ENCODE measurements around the gene BEND6. TPM values are rescaled to one million over a fixed set of nuclear protein-coding genes. Genes with fewer than 3 reads are reported as not detected.

Gene BEND6
- polyA plus RNA-seq, 1 donor (not counting 4 experiments of a cell fraction or from before 2014, with no cell fraction given), result 1.0 TPM

- Histone ChIP-seq H3K4me1 (ENCODE audit: control insufficient read depth, extremely low read depth, insufficient read depth, low read length) (peaks cover 25% of the 10 kb centered on the region), H3K36me3 (ENCODE audit: control insufficient read depth in 2 of 2, extremely low read depth in 1 of 2, insufficient read depth in 2 of 2, low read length in 2 of 2) (no peaks in the 10 kb centered on the region), H3K4me2 (ENCODE audit: control insufficient read depth, extremely low read depth, insufficient read depth, low read depth, low read length) (no peak overlapping the region), H3K9me1 (ENCODE audit: control insufficient read depth, extremely low read depth, insufficient read depth, low read length) (no peaks in the 10 kb centered on the region), H4K20me1 (ENCODE audit: control insufficient read depth, extremely low read depth, insufficient read depth, low read length) (no peaks in the 10 kb centered on the region), H3K9ac (ENCODE audit: control insufficient read depth, extremely low read depth, insufficient read depth, low read length) (no peak overlapping the region), H3K27ac (ENCODE audit: control insufficient read depth, insufficient read depth, low read length) (no peak overlapping the region), H2AFZ (ENCODE audit: control insufficient read depth, low read length) (no peak overlapping the region), H3K27me3 (ENCODE audit: control insufficient read depth, extremely low read depth, insufficient read depth, low read length) (no peaks in the 10 kb centered on the region), H3K9me3 (ENCODE audit: control insufficient read depth, low read depth, low read length) (no peaks in the 10 kb centered on the region), H3K79me2 (ENCODE audit: control insufficient read depth, insufficient read depth, low read length) (no peaks in the 10 kb centered on the region), H3K4me3 (ENCODE audit: control insufficient read depth in 2 of 3, extremely low read depth in 1 of 3, insufficient read depth in 2 of 3, low read depth in 1 of 3, low read length in 3 of 3) (no peak overlapping the region)
- TF ChIP-seq EZH2 (IDR thresholded peaks at IDR 0.05; ENCODE audit: low read length), result no peak
- TF ChIP-seq, protein P1, sequence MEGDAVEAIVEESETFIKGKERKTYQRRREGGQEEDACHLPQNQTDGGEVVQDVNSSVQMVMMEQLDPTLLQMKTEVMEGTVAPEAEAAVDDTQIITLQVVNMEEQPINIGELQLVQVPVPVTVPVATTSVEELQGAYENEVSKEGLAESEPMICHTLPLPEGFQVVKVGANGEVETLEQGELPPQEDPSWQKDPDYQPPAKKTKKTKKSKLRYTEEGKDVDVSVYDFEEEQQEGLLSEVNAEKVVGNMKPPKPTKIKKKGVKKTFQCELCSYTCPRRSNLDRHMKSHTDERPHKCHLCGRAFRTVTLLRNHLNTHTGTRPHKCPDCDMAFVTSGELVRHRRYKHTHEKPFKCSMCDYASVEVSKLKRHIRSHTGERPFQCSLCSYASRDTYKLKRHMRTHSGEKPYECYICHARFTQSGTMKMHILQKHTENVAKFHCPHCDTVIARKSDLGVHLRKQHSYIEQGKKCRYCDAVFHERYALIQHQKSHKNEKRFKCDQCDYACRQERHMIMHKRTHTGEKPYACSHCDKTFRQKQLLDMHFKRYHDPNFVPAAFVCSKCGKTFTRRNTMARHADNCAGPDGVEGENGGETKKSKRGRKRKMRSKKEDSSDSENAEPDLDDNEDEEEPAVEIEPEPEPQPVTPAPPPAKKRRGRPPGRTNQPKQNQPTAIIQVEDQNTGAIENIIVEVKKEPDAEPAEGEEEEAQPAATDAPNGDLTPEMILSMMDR (optimal IDR thresholded peaks at IDR 0.05 in 1 of 3, IDR thresholded peaks at IDR 0.05 in 1 of 3, conservative IDR thresholded peaks at IDR 0.05 in 1 of 3; ENCODE audit: extremely low read depth in 1 of 3, insufficient read depth in 2 of 3, low read length in 3 of 3), result no peak
- DNase-seq (ENCODE audit: low read depth, low spot score), result no peak
- peak; percentile 56 for FAIRE-seq
- dilution Hi-C loops (cut with MboI; ENCODE audit: extremely low pct_ligation_motif_present, low sequenced_read_pairs), result no loop called here
Measured at GRCh38 chr6:56906752-56907151, 48.2 kb upstream of the BEND6 start.

DNA sequence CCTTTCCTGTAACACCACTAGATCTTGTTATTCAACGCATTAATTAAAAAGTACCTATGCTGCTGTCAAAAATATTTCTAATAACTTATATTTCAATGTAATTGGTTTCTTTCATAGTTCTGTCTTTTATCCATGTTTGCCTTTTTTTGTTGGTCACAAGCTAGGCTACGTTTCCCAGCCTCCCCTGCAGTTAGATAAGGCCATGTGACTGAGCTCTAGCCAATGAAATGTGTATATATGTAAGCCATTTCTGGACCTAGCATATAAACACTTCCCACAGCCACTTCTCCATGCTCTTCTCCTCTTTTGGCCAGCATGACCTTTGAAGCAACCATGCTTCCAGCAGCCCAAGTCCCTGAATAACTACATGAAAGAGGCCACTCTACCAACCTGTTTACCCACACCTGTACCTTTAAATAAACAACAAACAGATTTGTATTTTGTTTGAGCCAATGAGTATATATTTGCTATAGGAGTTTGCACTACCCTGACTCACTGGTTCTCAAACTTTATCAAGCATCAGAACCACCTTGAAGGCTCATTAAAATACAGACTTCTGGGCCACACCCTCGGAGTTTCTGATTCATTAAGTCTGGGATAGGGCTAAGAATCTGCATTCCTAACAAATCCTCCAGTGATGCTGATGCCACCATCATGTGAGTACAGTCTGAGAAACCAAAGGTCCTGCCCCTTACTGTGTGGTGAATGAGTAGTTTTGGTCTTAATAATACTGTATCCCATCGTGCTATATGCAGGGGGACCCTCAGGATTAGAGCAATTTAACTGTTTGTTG is 45.6 kb upstream of the BEND6 start:
- peaks cover 29% of the 10 kb centered on the region for H3K4me1 ChIP-seq (ENCODE audit: control insufficient read depth, extremely low read depth, insufficient read depth, low read length)
- H4K20me1 ChIP-seq (ENCODE audit: control insufficient read depth, extremely low read depth, insufficient read depth, low read length), result no peaks in the 10 kb centered on the region
- no peak for TF ChIP-seq EZH2 (IDR thresholded peaks at IDR 0.05; ENCODE audit: low read length)
- TF ChIP-seq, protein P1 (optimal IDR thresholded peaks at IDR 0.05 in 1 of 3, IDR thresholded peaks at IDR 0.05 in 1 of 3, conservative IDR thresholded peaks at IDR 0.05 in 1 of 3; ENCODE audit: extremely low read depth in 1 of 3, insufficient read depth in 2 of 3, low read length in 3 of 3), result no peak
- H3K79me2 ChIP-seq (ENCODE audit: control insufficient read depth, insufficient read depth, low read length), result no peaks in the 10 kb centered on the region
- no peak overlapping the region for H3K4me3 ChIP-seq (ENCODE audit: control insufficient read depth in 2 of 3, extremely low read depth in 1 of 3, insufficient read depth in 2 of 3, low read depth in 1 of 3, low read length in 3 of 3)
- no peaks in the 10 kb centered on the region for H3K27me3 ChIP-seq (ENCODE audit: control insufficient read depth, extremely low read depth, insufficient read depth, low read length)
- H3K9ac ChIP-seq (ENCODE audit: control insufficient read depth, extremely low read depth, insufficient read depth, low read length), result no peak overlapping the region
- H3K9me1 ChIP-seq (ENCODE audit: control insufficient read depth, extremely low read depth, insufficient read depth, low read length), result no peaks in the 10 kb centered on the region
- H3K4me2 ChIP-seq (ENCODE audit: control insufficient read depth, extremely low read depth, insufficient read depth, low read depth, low read length), result no peak overlapping the region
- no peaks in the 10 kb centered on the region for H3K36me3 ChIP-seq (ENCODE audit: control insufficient read depth in 2 of 2, extremely low read depth in 1 of 2, insufficient read depth in 2 of 2, low read length in 2 of 2)
- H2AFZ ChIP-seq (ENCODE audit: control insufficient read depth, low read length), result no peak overlapping the region
- no peaks in the 10 kb centered on the region for H3K9me3 ChIP-seq (ENCODE audit: control insufficient read depth, low read depth, low read length)
- no peak for DNase-seq (ENCODE audit: low read depth, low spot score)
- dilution Hi-C loops (cut with MboI; ENCODE audit: extremely low pct_ligation_motif_present, low sequenced_read_pairs), result no loop called here
- H3K27ac ChIP-seq (ENCODE audit: control insufficient read depth, insufficient read depth, low read length), result no peak overlapping the region
- FAIRE-seq, result no peak

Measured in keratinocyte (primary cell).